BE2C (cell line): ENCODE results near the gene FAM120B.

Experiments used
- DNase-seq: peaks from one replicate; pipeline ENCODE4 v3.0.0-alpha.2; 2020
- H3K27me3 ChIP-seq: fragments of 250-450 bp; sonication (Bioruptor Pico); 2 replicates; pipeline ENCODE4 v1.5.1; 2020; ENCODE audit warnings: mild to moderate bottlenecking
- H3K36me3 ChIP-seq: fragments of 250-450 bp; sonication (Bioruptor Pico); 2 replicates; pipeline ENCODE4 v1.5.1; 2020; ENCODE audit warnings: mild to moderate bottlenecking
- H3K4me1 ChIP-seq: fragments of 250-450 bp; sonication (Bioruptor Pico); 2 replicates; pipeline ENCODE4 v1.5.1; 2020
- H3K4me3 ChIP-seq: 2 replicates; pipeline ENCODE4 v1.5.1; 2011; ENCODE audit warnings: low read depth, low read length
- H3K9me3 ChIP-seq: fragments of 250-450 bp; sonication (Bioruptor Pico); 2 replicates; pipeline ENCODE4 v1.5.1; 2020
- TF ChIP-seq, protein P1 (sequence below): IDR thresholded peaks from 2 replicates; pipeline ENCODE4 v1.5.1; 2012; ENCODE audit warnings: mild to moderate bottlenecking, low read depth, low read length

Gene FAM120B

DNA sequence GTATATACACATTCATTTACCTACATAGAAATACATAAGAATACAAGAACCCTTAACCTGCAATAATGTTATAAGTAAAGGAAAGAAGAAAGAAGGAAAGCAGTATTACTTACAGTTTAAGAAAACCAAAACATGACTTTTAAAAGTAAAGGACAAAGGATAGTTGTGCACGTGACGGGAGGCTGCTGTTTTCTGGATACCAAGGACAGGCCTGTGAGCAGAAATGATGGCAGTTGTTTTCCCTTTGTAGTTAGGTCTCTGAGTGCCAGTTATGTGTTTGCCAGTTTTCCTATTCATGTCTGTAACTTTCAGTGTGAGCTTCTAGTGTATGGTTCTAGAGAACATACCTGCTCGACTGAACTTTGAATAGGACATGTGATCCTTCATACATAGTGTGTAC, 54.8 kb downstream of the FAM120B start:
- H3K4me3 ChIP-seq, result no peak overlapping the region
- no peaks in the 10 kb centered on the region for H3K27me3 ChIP-seq
- H3K4me1 ChIP-seq, result no peaks in the 10 kb centered on the region
- H3K36me3 ChIP-seq, result peaks cover 16% of the 10 kb centered on the region
- TF ChIP-seq, protein P1, sequence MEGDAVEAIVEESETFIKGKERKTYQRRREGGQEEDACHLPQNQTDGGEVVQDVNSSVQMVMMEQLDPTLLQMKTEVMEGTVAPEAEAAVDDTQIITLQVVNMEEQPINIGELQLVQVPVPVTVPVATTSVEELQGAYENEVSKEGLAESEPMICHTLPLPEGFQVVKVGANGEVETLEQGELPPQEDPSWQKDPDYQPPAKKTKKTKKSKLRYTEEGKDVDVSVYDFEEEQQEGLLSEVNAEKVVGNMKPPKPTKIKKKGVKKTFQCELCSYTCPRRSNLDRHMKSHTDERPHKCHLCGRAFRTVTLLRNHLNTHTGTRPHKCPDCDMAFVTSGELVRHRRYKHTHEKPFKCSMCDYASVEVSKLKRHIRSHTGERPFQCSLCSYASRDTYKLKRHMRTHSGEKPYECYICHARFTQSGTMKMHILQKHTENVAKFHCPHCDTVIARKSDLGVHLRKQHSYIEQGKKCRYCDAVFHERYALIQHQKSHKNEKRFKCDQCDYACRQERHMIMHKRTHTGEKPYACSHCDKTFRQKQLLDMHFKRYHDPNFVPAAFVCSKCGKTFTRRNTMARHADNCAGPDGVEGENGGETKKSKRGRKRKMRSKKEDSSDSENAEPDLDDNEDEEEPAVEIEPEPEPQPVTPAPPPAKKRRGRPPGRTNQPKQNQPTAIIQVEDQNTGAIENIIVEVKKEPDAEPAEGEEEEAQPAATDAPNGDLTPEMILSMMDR, result no peak
- H3K9me3 ChIP-seq, result no peaks in the 10 kb centered on the region
- DNase-seq, result no peak

DNA sequence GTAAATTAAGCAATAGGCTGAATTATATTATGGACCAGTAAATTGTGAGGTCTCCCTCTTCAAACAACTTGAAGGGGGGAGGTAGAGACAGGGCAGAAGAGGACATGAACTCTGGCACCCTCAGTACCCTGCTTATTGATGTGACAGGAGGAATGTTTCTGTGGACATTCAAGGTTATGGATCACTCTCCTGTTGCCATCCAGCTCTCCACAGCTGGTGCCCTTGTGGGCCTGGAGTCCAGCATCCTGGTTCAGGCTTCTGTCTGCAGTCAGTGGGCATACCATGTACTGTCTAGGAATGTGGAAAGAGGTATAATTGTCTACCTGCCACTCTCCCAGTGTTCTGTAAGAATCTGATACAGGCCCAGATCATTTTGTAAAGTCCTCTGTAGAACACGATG, 55.6 kb downstream of the FAM120B start:
- TF ChIP-seq, protein P1, result no peak
- DNase-seq, result no peak
- Histone ChIP-seq H3K9me3 (no peaks in the 10 kb centered on the region), H3K4me3 (no peak overlapping the region), H3K4me1 (peaks cover 4% of the 10 kb centered on the region), H3K36me3 (peaks cover 16% of the 10 kb centered on the region), H3K27me3 (no peaks in the 10 kb centered on the region)

DNA sequence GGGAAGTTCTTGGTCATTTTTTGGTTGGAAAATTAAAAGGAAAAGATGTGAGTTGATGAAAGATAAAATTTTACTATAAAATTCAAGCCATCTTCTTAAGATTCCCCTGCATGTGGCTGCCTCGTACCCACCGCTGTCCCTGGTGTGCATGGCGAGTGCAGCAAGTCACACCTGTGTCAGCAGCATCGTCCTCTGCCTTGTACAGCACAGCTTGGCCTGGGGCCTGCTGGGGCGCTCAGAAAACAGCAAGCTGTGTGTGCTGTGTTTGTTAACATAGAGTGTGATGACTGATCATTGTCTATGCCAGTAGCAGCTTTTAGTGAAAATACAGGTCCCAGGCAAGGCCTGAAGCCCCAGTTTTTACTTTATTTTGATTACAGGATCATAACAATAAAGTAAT, 56.7 kb downstream of the FAM120B start:
- no peak for DNase-seq
- no peaks in the 10 kb centered on the region for H3K9me3 ChIP-seq
- H3K27me3 ChIP-seq, result no peaks in the 10 kb centered on the region
- peaks cover 7% of the 10 kb centered on the region for H3K4me1 ChIP-seq
- peaks cover 12% of the 10 kb centered on the region for H3K36me3 ChIP-seq
- TF ChIP-seq, protein P1, result no peak
- no peak overlapping the region for H3K4me3 ChIP-seq

DNA sequence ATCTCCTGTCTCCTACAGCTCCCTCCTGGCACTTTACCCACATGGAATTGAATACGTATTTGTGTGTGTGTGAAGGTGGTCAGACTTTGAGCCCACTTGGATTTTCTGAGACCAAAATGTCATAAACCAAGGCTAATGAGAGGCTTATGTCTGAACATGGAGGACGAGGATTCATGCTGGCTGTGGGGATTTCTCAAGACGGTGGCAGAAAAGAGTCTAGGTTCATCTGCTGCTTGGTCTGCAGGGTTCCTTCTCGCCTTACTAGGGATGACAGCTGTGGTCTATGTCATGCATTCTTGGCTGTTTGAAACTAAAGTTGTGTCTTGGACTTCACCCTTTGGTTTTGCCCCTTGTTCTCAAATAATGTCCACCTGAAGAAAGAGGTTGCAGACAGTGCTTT, 58.6 kb downstream of the FAM120B start:
- TF ChIP-seq, protein P1, result no peak
- H3K36me3 ChIP-seq, result peaks cover 9% of the 10 kb centered on the region
- H3K9me3 ChIP-seq, result no peaks in the 10 kb centered on the region
- no peak for DNase-seq
- peaks cover 7% of the 10 kb centered on the region for H3K4me1 ChIP-seq
- H3K27me3 ChIP-seq, result no peaks in the 10 kb centered on the region
- H3K4me3 ChIP-seq, result no peak overlapping the region

DNA sequence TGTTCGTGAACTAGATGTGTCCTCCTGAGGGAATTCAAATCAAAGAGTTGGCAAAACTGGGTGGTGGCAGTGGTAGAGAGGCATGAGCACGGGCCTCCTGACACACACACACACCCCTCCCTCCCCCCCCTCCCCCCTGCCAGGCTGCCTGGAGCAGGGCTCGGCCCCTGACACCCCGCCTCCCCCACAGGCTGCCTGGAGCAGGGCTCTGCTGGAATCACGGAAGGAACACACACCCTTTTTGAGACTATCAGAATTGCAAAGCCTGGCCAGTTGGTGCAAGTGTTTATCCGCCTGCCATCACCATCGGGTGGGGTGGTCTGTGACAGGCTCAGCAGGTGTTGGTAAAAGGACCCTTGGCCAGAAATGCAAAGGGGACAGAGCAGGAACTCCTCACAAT, 59.0 kb downstream of the FAM120B start:
- H3K36me3 ChIP-seq, result peaks cover 8% of the 10 kb centered on the region
- peaks cover 7% of the 10 kb centered on the region for H3K4me1 ChIP-seq
- no peaks in the 10 kb centered on the region for H3K27me3 ChIP-seq
- TF ChIP-seq, protein P1, result no peak
- no peak for DNase-seq
- H3K9me3 ChIP-seq, result no peaks in the 10 kb centered on the region
- H3K4me3 ChIP-seq, result no peak overlapping the region

DNA sequence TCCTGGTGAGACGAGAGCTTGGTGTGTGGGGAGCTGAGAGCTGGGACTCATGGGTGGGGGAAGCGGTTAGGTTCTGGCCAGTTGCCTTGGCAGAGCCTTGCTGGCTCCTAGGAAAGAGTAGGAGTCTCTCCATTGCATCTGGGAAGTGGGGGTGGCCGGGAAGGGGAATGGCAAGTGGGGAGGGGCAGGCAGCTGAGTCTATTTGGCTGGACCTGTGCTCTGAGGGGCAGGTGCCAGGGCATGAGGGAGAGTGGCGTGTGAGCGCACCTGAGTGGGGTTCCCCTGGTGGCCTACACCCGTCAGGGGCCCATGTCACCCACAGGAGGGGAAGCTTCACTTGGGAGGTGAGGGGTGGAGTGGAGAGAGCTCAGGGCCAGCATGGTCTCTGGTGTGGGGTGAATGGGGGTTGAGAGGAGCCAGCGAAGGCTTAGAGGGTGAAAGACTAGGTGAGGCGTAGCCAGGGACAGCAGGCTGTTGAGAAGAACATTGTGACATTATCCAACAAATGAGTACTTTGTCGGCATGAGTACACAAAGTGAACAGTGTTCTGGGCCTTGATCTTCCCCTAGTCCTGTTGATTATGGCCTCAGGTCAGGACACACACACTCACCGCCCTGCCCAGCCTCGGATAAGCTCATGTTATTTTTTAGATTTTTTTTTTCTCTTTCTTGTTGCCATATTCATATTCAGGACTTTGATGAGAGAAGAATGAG, 59.8 kb downstream of the FAM120B start:
- TF ChIP-seq, protein P1, result no peak
- Histone ChIP-seq H3K4me1 (peaks cover 11% of the 10 kb centered on the region), H3K9me3 (no peaks in the 10 kb centered on the region), H3K36me3 (peaks cover 8% of the 10 kb centered on the region), H3K27me3 (no peaks in the 10 kb centered on the region), H3K4me3 (no peak overlapping the region)
- no peak for DNase-seq
